ELF-1 (cell line): ENCODE data around the gene CLEC2L.

Experiments used
- DNase-seq: peaks from one replicate; pipeline ENCODE4 v3.0.0-alpha.2; 2016; ENCODE audit warnings: low read depth, low spot score

CLEC2L gene

GRCh38 chr7:139523968-139524815, 707 bp downstream of the CLEC2L start:
- no peak for DNase-seq

- no peak for DNase-seq
Measured at GRCh38 chr7:139525239-139525638, 1.8 kb downstream of the CLEC2L start.

DNA sequence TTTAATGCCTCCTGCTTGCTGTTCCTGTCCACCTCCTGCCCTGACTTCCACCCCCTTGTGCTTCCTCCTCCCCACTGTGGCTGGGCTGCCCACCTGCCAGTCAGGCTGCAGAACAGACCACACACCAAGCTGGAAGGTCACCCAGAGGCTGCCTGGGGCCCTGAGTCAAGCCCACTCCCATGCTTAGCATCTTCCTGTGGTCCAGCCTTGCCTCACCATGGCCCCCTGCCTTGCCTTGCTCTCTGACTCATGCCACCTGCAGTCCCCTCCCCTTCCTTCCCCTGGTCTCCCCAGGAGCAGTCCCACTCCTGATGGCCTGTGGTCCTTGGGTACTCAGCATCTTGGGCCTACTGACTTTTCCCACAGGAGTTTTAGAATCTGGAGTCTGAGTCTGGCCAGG, 2.3 kb downstream of the CLEC2L start:
- DNase-seq = no peak

GRCh38 chr7:139526578-139527544, 3.4 kb downstream of the CLEC2L start:
- DNase-seq = no peak

GRCh38 chr7:139531094-139531493, 7.6 kb downstream of the CLEC2L start:
- no peak for DNase-seq

DNA sequence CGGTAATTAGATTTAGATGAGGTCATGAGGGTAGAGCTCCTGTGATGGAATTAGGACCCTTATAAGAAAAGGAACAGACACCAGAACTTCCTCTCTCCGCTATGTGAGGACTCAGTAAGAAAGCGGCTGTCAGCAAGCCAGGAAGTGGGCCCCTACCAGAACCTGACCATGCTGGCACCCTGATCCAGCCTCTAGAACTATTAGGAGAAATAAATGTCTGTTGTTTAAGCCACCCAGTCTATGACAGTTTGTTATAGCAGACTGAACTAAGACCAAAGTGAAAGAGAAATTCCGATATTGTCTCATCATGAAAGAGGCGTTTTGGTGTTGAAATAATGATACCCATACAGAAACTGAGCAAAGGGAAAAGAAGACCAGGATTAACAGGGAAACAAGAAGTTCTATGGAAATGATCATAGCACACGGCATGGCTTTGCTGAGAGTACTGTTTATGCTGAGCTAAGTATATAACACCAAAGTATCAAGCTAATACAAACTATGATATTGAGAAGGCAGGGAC, 9.2 kb downstream of the CLEC2L start:
- DNase-seq = no peak

- no peak for DNase-seq
Measured at GRCh38 chr7:139534096-139534495, 10.6 kb downstream of the CLEC2L start.

DNA sequence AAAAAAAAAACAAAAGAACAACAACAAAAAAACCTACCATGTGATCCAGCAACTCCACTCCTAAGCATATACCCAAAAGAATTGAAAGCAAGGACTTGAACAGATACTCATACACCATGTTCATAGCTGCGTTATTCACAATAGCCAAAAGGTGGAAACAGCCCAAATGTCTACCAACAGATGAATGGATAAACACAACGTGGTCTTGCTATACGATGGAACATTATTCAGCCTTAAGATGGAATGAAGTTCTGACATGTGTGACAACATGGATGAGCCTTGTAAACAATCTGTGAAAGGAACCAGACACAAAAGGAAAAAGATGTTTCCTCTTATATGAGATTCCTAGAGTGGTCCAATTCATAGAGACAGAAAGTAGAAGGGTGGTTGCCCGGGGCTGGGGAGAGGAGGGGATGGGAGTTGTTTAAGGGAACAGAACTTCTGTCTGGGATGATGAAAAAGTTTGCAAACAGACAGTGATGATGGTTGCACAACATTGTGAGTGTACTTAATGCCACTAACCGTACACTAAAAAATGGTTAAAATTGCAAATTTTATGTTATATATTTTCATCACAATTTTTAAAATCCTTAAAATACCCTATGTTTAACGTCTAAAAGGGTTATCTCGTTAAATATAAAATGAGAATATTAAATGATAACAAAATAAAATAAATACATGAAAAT, 11.6 kb downstream of the CLEC2L start:
- DNase-seq = no peak

GRCh38 chr7:139536152-139536551, 12.7 kb downstream of the CLEC2L start:
- no peak for DNase-seq

- no peak for DNase-seq
Measured at GRCh38 chr7:139538881-139539635, 15.6 kb downstream of the CLEC2L start.

- no peak for DNase-seq
Measured at GRCh38 chr7:139540203-139540602, 16.7 kb downstream of the CLEC2L start.

DNA sequence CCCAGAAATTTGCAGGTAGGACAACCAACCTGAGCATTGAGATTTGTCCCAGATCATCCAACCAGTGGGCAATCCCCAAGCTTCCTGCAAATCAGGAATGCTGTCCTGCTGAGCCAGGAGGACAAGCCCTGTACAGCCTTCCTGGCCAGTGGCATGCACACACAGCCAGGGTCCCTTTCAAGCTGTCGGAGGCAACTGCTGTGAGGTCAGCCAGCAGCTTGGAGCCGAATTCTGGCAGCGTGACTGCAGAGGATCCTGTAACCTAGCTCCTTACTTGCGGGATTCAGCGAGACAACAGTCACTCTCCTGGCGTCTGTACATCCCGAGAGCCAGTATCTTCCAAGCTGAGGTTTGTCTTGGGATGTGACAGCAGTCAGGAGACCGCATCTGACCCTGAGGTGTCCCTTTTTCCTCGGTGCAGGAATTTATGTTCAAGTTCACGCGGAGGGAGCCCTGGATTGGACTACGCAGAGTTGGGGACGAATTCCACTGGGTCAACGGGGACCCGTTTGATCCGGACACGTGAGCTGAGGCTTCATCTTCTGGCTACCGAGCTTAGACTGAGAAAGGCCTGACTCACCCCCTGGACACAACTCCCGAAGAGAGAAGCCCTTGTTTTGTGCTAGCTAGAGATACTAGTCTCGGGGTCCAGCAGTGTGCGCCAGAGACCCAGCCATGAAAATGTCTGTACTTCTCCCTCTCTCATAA, 18.3 kb downstream of the CLEC2L start:
- peak; percentile 74 for DNase-seq

DNA sequence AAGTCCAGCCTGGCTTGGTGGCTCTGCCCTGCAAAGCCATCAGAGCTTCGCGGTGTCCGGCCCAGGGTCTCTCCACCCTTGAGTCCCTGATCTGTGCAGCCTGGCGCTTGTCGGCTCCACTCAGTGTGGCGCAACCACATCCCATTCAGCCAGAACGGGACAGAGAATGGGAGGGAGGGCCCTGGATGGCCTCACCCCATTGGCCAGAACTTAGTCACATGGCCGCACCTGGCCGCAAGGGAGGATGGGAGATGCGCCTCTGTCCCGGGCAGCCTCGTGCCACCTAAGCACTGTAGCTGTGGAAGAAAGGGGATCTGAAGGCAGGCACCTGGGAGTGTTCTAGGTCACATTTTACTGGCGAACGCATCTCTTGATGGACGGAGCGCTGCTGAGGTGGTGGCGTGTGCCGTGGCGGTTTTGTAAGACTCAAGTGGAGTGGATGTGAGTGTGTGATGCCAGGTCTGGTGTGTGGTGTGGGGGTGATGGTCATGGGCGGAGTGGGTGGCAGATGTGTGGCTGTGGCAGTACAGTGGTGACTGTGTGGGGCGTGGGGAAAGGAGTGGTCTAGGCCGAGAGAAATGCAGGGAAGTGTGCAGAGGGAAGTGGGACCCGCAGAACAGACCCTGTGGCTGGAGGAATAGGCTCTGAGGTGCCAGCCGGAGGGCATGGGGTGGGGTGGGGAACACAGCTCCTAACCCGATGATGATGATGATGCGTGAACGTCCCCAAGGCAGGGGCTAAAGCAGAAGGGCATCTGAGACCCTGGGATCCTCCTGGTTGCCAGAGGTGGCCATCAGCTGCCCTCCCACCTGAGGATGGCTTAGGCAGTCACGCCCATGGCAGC, 19.0 kb downstream of the CLEC2L start:
- no peak for DNase-seq

DNA sequence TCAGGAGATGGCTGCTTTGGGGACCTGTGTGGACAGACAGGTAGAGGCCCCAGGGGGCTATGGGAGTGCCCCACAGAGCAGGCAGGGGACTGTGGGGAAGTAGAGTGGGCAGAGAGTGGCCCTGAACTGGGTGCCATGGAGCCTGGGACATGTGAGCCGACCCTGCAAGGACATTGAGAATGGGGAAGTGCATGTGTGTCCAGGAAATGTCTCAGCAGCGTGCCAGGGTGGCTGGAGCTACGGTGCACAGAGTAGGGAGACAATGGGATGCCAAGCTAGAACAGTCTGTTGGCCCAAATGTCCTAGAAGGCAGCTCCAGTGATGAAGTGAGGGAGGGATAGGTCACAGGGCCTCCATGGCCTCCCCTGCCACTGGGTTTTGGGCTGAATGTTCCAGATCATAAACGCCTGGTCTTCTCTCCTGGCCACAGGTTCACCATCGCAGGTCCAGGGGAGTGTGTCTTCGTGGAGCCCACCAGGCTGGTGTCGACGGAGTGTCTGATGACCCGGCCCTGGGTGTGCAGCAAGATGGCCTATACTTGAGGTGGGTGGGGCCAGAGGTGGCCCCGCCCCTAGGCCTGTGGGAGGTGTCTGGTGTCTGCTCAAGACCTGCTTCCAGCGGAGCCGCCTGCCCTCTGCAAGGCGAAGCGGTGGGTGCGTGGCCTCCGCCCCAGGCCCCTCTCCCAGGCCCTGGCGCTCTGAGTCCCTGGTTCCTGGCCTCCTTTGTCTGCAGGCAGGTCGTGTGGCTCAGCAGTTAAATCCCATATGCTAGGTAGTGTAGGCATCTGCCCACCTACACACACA, 20.5 kb downstream of the CLEC2L start:
- DNase-seq = peak; percentile 80

DNA sequence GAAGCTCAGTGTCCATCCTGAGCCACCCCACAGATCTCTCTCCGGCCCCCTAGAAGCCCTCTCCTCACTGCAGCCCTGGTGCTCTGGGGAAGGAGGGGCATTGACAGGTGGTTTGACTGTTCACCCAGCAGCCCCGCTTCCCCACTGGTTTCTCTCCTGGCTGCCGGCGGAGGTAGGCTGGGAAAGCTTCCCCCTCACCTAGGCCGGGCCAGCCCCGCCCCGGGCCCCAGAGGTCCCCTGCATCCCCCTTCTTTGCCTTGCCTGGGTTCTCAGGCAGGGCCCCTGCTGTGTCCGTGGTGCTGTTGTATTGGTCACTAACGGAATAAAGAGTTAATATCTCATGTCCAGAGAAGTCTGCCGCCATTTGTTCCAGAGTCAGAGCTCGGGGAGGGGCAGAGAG, 21.2 kb downstream of the CLEC2L start:
- no peak for DNase-seq

GRCh38 chr7:139548302-139549028, 25.0 kb downstream of the CLEC2L start:
- DNase-seq = no peak

DNA sequence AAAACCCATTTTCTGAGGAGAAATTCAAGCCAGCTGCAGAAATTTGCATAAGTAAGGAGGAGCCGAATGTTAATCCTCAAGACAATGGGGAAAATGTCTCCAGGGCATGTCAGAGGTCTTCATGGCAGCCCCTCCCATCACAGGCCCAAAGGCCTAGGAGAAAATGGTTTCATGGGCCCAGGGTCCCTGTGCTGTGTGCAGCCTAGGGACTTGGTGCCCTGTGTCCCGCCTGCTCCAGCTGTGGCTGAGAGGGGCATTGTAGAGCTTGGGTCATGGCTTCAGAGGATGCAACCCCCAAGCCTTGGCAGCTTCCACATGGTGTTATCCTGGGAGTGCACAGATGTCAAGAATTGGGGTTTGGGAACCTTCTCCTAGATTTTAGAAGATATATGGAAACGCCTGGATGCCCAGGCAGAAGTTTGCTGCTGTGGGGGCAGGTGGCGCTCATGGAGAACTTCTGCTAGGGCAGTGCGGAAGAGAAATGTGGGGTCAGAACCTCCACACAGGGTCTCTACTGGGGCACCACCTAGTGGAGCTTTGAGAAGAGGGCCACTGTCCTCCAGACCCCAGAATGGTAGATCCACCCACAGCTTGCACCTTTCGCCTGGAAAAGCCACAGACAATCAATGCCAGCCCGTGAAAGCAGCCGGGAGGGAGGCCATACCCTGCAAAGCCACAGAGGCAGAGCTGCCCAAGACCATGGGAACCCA, 30.7 kb downstream of the CLEC2L start:
- peak; percentile 63 for DNase-seq
